ENCODE results near the gene SVIP.

The SVIP gene

DNA sequence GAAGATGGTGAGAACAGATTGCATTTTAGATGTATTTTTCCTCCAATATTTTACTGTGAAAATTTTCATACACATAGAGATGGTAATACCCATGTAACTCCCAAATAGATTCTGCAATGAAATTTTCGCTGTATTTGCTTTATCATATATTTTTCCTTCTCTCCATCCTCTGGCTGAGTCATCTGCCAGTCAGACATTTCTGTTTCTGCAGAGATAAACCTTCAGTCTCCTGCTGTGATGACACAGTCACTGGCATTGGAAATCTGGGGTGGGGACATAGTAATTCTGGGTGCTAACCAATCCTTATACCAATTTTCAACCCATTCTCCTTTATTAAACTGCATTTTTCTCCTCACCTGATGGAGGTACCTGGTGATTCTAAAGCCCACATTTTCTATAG is 33.7 kb downstream of the SVIP start:
- no peak for TF ChIP-seq CTCF (IDR thresholded peaks at IDR 0.05; ENCODE audit: low read depth, low read length)
- H3K4me3 ChIP-seq (ENCODE audit: low read depth, low read length), result no peak overlapping the region

- no peak for TF ChIP-seq CTCF (IDR thresholded peaks at IDR 0.05; ENCODE audit: low read depth, low read length)
- no peak overlapping the region for H3K4me3 ChIP-seq (ENCODE audit: low read depth, low read length)
These were observed 37.1 kb downstream of the SVIP start for GRCh38 chr11:22792497-22792896.

DNA sequence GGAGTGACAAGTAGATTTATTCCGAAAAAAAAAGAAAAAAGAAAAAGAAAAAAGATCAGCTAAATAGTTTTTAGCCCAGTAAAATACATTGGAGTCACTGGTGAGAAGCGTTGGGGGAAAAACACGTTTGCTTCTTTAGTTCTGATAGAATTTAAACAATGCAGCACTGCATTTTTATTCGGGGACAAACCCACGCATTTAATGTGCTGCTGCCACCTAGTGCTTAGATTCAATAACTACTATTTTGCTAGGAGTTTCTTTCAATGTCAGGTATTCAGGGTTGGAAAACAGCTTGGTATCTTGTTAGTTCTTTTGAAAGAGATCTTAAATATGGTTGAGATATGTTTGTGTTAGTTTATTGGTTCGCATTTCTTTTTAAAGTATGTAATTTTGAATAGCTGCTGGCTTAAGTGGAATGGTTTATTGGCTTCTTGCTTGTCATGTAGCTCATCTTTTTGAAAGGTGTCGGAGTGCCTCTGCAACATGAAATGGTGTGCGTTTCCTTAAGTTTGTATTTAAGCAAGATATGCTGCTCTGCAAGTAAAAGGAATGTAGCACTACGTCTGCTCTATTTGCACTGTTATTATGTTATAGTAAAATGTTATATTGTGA is 41.9 kb downstream of the SVIP start:
- no peak overlapping the region for H3K4me3 ChIP-seq (ENCODE audit: low read depth, low read length)
- peak; percentile 53; the same call in 1 of the 2 replicates for TF ChIP-seq CTCF (IDR thresholded peaks at IDR 0.05; ENCODE audit: low read depth, low read length)

DNA sequence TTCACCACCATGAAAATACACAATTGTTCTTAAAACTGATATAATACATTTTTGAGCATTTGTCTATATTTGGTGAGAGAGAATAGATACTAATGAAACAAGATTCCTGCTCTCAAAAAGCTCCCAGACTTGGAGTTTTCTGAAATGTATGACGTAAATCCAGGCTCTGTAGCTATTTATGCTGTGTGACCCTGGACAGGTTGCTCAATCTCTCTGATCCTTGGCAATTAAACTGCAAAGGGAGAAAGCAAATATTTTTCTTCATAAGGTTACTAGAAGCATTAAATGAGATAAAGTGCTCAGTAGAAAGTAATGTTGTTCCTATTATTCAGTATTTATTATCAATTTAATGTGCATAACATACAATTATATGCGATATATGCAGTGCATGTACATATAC is 42.5 kb downstream of the SVIP start:
- no peak for TF ChIP-seq CTCF (IDR thresholded peaks at IDR 0.05; ENCODE audit: low read depth, low read length)
- H3K4me3 ChIP-seq (ENCODE audit: low read depth, low read length), result no peak overlapping the region

- no peak overlapping the region for H3K4me3 ChIP-seq (ENCODE audit: low read depth, low read length)
- TF ChIP-seq CTCF (IDR thresholded peaks at IDR 0.05; ENCODE audit: low read depth, low read length), result no peak
These were observed 43.1 kb downstream of the SVIP start for GRCh38 chr11:22786475-22786874.

GRCh38 chr11:22785251-22785650 is 44.4 kb downstream of the SVIP start:
- no peak for TF ChIP-seq CTCF (IDR thresholded peaks at IDR 0.05; ENCODE audit: low read depth, low read length)
- H3K4me3 ChIP-seq (ENCODE audit: low read depth, low read length), result no peak overlapping the region

DNA sequence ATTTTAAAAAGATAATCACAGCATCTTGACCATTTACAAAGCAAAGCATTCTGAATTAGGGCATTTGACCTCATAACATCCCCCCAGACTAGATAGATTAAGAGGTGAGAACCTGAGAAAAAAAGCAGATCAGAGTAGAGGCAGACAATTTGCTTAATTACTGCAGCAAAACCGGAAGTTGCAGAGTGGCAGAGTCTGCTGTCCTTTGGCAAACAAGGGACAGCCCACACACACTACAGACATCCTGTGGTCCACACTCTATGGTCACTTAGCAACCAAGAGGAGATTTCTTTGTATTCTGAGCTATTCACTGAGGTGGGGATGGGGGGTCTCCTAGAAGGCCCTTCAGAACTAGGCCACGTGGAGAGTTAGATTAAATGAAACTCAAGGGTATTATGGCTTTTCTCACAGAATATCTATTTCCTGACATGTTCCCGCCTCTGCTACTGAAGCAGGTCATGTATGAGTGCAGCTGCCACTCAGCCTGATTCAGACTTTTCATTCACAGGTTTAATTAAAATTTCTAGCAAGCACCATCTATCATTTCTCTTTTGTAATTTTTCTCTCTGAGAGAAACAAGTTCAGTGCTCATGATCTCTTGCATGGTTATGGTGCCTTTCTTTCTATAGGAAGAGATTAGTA is 48.5 kb downstream of the SVIP start:
- no peak overlapping the region for H3K4me3 ChIP-seq (ENCODE audit: low read depth, low read length)
- no peak for TF ChIP-seq CTCF (IDR thresholded peaks at IDR 0.05; ENCODE audit: low read depth, low read length)
